Measurements from ENCODE around the gene MAFG. TPM values are rescaled to one million over a fixed set of nuclear protein-coding genes. Genes with fewer than 3 reads are reported as not detected.

MAFG gene
- total RNA-seq, 1 experiment from 2014 or later, result 22.9 TPM

DNA sequence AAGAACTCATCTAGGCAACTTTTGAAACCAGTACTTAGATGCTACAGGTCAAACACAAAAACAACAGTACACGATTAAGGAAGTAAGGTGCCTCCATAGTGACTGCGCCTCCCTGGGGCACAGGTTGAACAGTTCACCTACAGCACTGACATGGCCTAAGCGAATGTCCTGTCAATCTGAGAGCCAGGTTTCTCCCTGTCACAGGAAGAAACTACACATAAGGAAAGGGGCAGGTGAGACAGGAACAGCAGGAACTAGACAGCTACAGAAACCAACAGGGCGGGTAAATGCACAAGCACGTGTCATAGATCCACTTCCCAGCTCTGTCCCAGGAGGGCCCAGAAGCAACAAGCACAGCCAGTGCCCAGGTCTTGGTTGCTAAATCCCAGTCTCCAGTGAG lies 48.4 kb downstream of the MAFG start:
- no peak overlapping the region for H3K4me2 ChIP-seq (ENCODE audit: low read length)
- peak; percentile 49 for ATAC-seq
- DNase-seq, result no peak
- peaks cover 16% of the 10 kb centered on the region for H3K4me1 ChIP-seq (ENCODE audit: insufficient read depth, low read length)
- H3K9me2 ChIP-seq (replicated peaks; ENCODE audit: low read length), result no peaks in the 10 kb centered on the region
- H3K9ac ChIP-seq (ENCODE audit: low read length), result no peak overlapping the region
- intact Hi-C loops (cut with micrococcal nuclease), result no loop called here
- H3K9me3 ChIP-seq (ENCODE audit: low read length), result no peaks in the 10 kb centered on the region
- H3K27me3 ChIP-seq (ENCODE audit: low read length), result no peaks in the 10 kb centered on the region
- H3F3A ChIP-seq (ENCODE audit: low read length, unreplicated experiment), result peaks cover 6% of the 10 kb centered on the region
- ChIA-PET CTCF (interaction anchor here (0.6 kb wide), 1 partner anchor 34 kb away, joined by 3 read pairs; no protein-coding TSS in a partner anchor), POLR2A (ENCODE audit: unreplicated experiment) (interaction anchor here (0.5 kb wide), 1 partner anchor 154 kb away, joined by 12 read pairs; no protein-coding TSS in a partner anchor)
- no peak overlapping the region for H2AFZ ChIP-seq (ENCODE audit: low read length)
- peaks cover 12% of the 10 kb centered on the region for H3K79me2 ChIP-seq (ENCODE audit: low read length)
- H3K36me3 ChIP-seq (ENCODE audit: low read depth, low read length), result peaks cover 32% of the 10 kb centered on the region
- no TSS peak for BruUV-seq (replicated peaks)
- TF ChIP-seq, protein P1, sequence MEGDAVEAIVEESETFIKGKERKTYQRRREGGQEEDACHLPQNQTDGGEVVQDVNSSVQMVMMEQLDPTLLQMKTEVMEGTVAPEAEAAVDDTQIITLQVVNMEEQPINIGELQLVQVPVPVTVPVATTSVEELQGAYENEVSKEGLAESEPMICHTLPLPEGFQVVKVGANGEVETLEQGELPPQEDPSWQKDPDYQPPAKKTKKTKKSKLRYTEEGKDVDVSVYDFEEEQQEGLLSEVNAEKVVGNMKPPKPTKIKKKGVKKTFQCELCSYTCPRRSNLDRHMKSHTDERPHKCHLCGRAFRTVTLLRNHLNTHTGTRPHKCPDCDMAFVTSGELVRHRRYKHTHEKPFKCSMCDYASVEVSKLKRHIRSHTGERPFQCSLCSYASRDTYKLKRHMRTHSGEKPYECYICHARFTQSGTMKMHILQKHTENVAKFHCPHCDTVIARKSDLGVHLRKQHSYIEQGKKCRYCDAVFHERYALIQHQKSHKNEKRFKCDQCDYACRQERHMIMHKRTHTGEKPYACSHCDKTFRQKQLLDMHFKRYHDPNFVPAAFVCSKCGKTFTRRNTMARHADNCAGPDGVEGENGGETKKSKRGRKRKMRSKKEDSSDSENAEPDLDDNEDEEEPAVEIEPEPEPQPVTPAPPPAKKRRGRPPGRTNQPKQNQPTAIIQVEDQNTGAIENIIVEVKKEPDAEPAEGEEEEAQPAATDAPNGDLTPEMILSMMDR (conservative IDR thresholded peaks at IDR 0.05; ENCODE audit: low read depth, low read length), result no peak
- TF ChIP-seq EZH2phosphoT487 (IDR thresholded peaks at IDR 0.05; ENCODE audit: borderline replicate concordance, low read length), result no peak
- no peak for TF ChIP-seq EZH2 (IDR thresholded peaks at IDR 0.05; ENCODE audit: low read length, unreplicated experiment)
- H3K27ac ChIP-seq (ENCODE audit: low read length), result no peak overlapping the region
- no peak overlapping the region for H3K4me3 ChIP-seq (ENCODE audit: low read length)
- H4K20me1 ChIP-seq (ENCODE audit: low read length), result peaks cover 4% of the 10 kb centered on the region; the same call in 1 of the 2 replicates

DNA sequence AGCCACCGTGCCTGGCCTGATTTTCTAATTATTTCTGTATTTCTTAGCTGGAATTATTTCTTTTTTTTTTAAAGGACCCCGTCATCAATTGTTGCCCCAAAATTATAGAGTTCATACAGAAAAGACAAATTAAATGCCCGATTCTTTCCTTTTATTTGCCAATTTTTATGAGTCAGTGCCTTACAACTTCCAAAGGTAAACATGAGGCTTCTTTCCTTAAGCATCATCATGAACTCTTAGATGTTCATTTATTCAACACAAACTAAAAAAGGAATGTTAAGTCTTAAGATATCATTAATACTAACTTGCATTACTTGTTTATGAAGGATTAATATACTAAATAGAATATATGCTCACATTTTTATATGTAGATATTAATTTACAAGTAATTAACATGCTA lies 49.2 kb downstream of the MAFG start:
- TF ChIP-seq EZH2phosphoT487 (IDR thresholded peaks at IDR 0.05; ENCODE audit: borderline replicate concordance, low read length) (no peak), EZH2 (IDR thresholded peaks at IDR 0.05; ENCODE audit: low read length, unreplicated experiment) (no peak)
- TF ChIP-seq, protein P1 (conservative IDR thresholded peaks at IDR 0.05; ENCODE audit: low read depth, low read length), result no peak
- intact Hi-C loops (cut with micrococcal nuclease), result no loop called here
- ATAC-seq (peak; percentile 41), DNase-seq (peak; percentile 41)
- H3K9ac ChIP-seq (ENCODE audit: low read length), result no peak overlapping the region
- H3K9me2 ChIP-seq (replicated peaks; ENCODE audit: low read length), result no peaks in the 10 kb centered on the region
- peaks cover 20% of the 10 kb centered on the region for H3K4me1 ChIP-seq (ENCODE audit: insufficient read depth, low read length)
- H3K79me2 ChIP-seq (ENCODE audit: low read length), result peaks cover 9% of the 10 kb centered on the region; the same call in 1 of the 2 replicates
- BruUV-seq (replicated peaks), result no TSS peak
- no peak overlapping the region for H3K27ac ChIP-seq (ENCODE audit: low read length)
- H3K4me2 ChIP-seq (ENCODE audit: low read length), result no peak overlapping the region
- ChIA-PET POLR2A (ENCODE audit: unreplicated experiment) (no interaction called here), CTCF (no interaction called here)
- H3K27me3 ChIP-seq (ENCODE audit: low read length), result no peaks in the 10 kb centered on the region
- no peak overlapping the region for H3K4me3 ChIP-seq (ENCODE audit: low read length)
- no peak overlapping the region for H2AFZ ChIP-seq (ENCODE audit: low read length)
- peaks cover 6% of the 10 kb centered on the region for H3F3A ChIP-seq (ENCODE audit: low read length, unreplicated experiment)
- H3K36me3 ChIP-seq (ENCODE audit: low read depth, low read length), result peaks cover 27% of the 10 kb centered on the region
- H4K20me1 ChIP-seq (ENCODE audit: low read length), result 0 out of 2 replicates have a peak, but pooled peaks cover 3% of the 10 kb centered on the region
- no peaks in the 10 kb centered on the region for H3K9me3 ChIP-seq (ENCODE audit: low read length)

DNA sequence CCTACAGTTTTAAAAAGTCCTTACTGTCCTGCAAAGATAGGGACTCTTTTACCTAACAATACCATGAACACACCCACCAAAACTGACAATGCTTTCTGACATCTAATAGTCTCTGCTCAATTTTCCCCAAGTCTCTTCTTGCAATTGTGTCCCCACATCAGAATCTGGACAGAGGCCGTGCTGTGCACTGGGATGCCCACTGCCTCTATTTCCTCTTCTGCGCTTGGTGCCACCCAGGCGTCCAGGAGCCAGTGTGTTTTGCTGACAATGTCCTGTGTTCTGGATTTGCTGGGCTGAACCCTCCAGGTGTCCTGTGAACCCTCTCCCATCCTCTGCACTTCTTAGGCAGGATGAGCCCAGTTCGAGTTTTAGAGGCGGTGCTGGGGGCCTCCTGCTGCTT lies 50.0 kb downstream of the MAFG start:
- no peak for ATAC-seq
- Histone ChIP-seq H3K27ac (ENCODE audit: low read length) (no peak overlapping the region), H2AFZ (ENCODE audit: low read length) (no peak overlapping the region)

More for the DNA sequence above, 50.0 kb downstream of the MAFG start:
- TF ChIP-seq, protein P1 (conservative IDR thresholded peaks at IDR 0.05; ENCODE audit: low read depth, low read length), result no peak
- no peak for TF ChIP-seq EZH2 (IDR thresholded peaks at IDR 0.05; ENCODE audit: low read length, unreplicated experiment)
- no peak for TF ChIP-seq EZH2phosphoT487 (IDR thresholded peaks at IDR 0.05; ENCODE audit: borderline replicate concordance, low read length)
- no peak for DNase-seq
- Histone ChIP-seq H3K4me3 (ENCODE audit: low read length) (no peak overlapping the region), H3F3A (ENCODE audit: low read length, unreplicated experiment) (peaks cover 6% of the 10 kb centered on the region), H3K27me3 (ENCODE audit: low read length) (no peaks in the 10 kb centered on the region), H3K9me2 (replicated peaks; ENCODE audit: low read length) (no peaks in the 10 kb centered on the region), H4K20me1 (ENCODE audit: low read length) (0 out of 2 replicates have a peak, but pooled peaks cover 3% of the 10 kb centered on the region), H3K36me3 (ENCODE audit: low read depth, low read length) (peaks cover 25% of the 10 kb centered on the region), H3K79me2 (ENCODE audit: low read length) (peaks cover 9% of the 10 kb centered on the region; the same call in 1 of the 2 replicates), H3K4me1 (ENCODE audit: insufficient read depth, low read length) (peaks cover 20% of the 10 kb centered on the region), H3K4me2 (ENCODE audit: low read length) (no peak overlapping the region), H3K9ac (ENCODE audit: low read length) (no peak overlapping the region), H3K9me3 (ENCODE audit: low read length) (no peaks in the 10 kb centered on the region)
- ChIA-PET CTCF (no interaction called here), POLR2A (ENCODE audit: unreplicated experiment) (no interaction called here)
- BruUV-seq (replicated peaks), result no TSS peak
- intact Hi-C loops (cut with micrococcal nuclease), result no loop called here
